Smooth muscle cell of the pulmonary artery (primary cell): ENCODE results near the gene AHNAK2. TPM values are rescaled to one million over a fixed set of nuclear protein-coding genes. Genes with fewer than 3 reads are reported as not detected.

Source experiments
- total RNA-seq: library from RNA; depleted of rRNA; stranded (reverse); fragments of >200 nt; gene quantifications from 2 replicates; pipeline ENCODE4 v1.2.3, GENCODE V29; 2014

Gene AHNAK2
- 41.4 and 194 TPM in 2 replicates for total RNA-seq

DNA sequence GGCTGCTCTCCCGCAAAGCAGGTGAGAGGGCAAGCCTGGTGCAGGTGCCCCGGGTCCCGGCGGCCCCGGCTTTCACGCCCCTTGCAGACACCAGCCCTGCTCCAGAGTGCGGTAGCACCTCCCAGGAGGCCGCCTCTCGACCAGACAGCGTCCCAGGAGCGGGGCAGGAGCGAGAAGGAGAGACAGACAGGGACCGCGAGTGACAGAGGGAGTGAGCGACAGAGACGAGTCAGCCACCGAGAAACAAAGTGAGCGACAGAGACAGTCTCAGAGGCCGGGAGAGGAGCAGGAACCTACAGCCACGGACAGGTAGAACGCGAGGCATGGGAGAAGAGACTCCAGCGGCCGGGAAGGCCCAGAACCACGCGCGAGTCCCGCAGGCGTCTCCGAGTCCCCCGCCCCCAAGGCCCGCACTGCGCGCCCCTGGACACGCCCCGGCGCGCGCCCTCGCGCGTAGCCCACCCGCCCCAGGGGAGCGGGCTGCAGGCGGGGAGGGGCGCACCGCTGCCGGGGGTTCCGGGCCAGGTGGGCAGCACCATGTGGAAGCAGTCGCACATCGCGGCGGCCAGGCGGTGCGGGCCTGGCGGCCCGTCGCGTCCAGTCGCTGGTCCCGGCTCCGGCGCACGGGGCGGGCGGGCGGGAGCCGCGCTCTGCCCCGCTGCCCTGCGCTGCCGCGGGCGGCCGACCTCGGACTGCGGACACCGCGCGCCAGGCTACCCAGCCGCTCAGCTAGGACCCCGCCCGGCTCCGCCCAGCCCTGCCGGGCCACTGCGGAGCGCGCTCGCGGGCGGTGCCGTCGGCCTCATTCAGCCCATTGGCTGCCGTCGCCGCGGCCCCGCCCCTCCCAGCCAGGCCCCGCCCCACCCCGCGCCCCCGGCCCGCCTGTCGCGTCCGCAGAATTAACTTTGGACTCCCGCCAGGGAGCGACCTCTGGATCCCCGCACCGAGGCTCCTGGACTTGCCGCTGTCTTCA is at the start of gene AHNAK2:
TSS of gene AHNAK2 (minus strand) at position 694 of the 973 bp plus-strand sequence. CDS start at position 557, 137 bp downstream.

DNA sequence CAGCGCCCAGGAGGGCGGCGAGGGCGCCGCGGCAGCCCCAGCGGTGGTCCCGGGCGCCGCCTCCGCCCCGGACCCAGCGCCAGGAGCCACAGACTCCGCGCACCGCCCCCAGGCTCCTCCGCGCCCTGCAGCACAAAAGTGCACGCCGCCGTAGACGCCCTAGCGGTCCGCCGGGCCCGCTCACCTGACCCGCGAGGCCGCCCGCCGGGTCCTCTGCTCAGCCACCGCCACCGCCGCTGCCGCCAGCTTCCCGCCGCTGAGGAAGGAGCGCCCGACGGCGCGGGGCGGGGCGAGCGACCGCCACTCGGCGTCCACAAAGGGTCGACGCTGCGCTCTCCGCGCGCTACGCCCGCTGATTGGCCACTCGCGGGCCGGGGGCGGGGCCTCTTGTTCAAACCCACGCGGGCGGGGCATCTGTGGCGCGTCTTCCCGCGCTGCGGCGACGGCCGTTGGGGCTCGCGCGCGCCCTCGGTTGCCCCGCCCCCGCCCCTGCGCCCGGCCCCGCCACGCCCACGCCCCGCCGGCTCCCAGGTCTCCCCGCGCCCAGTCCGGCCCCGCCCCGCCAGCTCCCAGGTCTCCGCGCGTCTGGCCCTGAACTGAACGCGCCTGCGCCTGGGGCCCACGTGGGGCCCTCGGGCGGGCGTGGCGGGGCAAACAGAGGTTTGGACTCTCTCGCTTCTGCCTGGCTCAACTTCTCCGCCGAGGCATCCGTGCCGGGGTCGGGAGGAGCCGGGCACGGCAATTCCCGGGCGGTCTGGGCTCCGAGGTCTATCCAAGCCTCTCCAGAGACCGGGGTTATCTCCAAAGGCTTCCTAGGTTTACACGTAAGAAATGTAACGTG is 42.9 kb upstream of the AHNAK2 start, which contains the start of gene CDCA4:
TSS of gene CDCA4 (minus strand) at position 269 of the 841 bp plus-strand sequence. CDS start 9,154 bp downstream, outside the sequence.

DNA sequence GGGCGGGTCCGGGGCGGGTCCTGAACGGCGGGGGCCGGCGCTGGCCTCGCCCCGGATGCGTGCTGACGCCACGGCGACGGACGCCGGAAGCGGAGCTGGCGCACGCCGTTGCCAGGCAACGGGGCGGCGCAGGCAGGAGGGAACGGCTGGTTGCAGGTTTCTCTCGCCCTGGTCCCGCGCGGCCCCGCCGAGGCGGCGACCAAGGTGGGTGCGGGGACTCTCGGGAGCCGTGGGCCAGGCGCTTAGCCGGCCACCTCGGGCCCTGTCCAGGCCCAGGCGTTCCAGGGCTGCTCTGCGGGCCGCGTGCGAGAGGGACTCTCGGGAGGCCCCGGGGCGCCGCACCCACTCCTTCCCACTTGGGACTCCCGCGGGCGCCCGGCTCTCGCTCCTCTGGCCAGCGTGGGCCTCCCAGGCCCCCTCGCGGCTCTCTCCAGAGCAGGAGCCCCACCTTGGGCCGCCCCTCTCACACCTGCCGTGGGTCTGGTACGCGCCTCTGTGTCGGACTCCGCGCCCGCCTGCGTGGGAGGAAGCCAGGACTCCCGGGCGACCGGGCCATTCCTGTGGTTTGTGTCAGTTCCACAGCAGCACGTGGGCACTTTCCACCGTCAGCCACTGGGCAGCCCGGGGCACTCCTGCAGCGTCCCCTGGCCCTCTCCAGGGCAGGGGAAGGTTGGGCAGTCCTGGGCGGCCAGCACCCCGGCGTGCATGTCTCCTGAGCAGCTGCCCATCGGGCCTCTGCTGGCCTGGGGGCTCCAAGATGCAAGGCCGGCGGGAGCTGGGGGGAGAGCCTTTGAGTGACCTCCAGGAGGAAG is 7.7 kb upstream of the AHNAK2 start, which contains the start of gene CLBA1:
TSS of gene CLBA1 (plus strand) at position 114 of the 812 bp plus-strand sequence. CDS start at position 758, 644 bp downstream.

DNA sequence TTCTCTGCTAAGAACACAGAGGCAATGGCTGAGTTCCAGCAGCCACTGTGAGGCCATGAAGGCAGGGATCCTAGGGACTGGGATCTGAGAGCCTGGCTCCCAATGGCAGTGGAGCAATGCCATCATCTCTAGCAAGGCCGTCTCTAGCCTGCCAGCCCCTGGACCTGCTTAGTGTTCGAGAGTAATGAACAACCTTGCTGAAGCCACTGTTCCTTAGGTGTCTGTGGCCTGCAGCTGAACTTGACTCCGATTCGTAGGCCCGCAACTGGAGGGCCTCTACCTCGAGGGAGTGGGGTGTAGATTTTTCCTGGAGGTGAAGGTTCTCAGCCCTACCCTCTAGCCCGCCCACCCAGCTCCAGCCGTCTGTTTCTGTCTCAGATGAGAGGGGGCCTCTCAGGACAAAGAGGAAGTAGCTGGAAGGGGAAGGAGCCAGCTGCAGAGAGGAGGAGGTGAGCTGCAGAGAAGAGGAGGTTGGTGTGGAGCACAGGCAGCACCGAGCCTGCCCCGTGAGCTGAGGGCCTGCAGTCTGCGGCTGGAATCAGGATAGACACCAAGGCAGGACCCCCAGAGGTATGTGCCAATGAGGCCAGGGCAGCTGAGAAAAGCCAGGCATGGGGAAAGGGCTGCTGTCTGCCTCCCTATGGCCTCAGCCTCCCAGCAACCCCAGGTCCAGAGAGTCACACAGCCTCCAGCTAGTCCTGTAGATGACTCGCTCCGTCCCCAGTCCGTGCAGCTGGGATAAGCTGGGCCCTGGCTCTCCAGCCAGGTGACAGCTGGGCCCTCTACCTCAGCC is 53.6 kb downstream of the AHNAK2 start, which contains the start of gene PLD4:
TSS of gene PLD4 (plus strand) at position 459 of the 793 bp plus-strand sequence. CDS start 2,262 bp downstream, outside the sequence.

Other genes with a start within 250 kb of the AHNAK2 start
- 35.9 and 47.0 TPM in 2 replicates for gene SIVA1, start 225.2 kb downstream of the AHNAK2 start, total RNA-seq
- 239 and 285 TPM in 2 replicates for gene AKT1, start 182.6 kb downstream of the AHNAK2 start, total RNA-seq
- gene ZBTB42, start 177.3 kb downstream of the AHNAK2 start, total RNA-seq = 2.7 and 5.8 TPM in 2 replicates
- gene CEP170B, start 113.1 kb downstream of the AHNAK2 start, total RNA-seq = 19.5 and 43.3 TPM in 2 replicates
- 0.07 and 0.13 TPM in 2 replicates for gene PLD4, start 53.5 kb downstream of the AHNAK2 start, total RNA-seq
- 9.6 and 12.1 TPM in 2 replicates for gene CLBA1, start 7.4 kb upstream of the AHNAK2 start, total RNA-seq
- gene CDCA4, start 42.7 kb upstream of the AHNAK2 start, total RNA-seq = 10.0 and 10.6 TPM in 2 replicates
- gene GPR132, start 87.1 kb upstream of the AHNAK2 start, total RNA-seq = 0.03 and 0.26 TPM in 2 replicates
- gene JAG2, start 190.4 kb upstream of the AHNAK2 start, total RNA-seq = 1.3 and 4.0 TPM in 2 replicates
- gene NUDT14, start 202.9 kb upstream of the AHNAK2 start, total RNA-seq = 8.7 and 16.6 TPM in 2 replicates